NCI-H510A (cell line): ENCODE results near the gene BABAM1.

ENCODE experiments used
- DNase-seq: peaks from one replicate; lab custom pipeline; 2025; lab: John Stamatoyannopoulos, UW

The BABAM1 gene

GRCh38 chr19:17303940-17304267 is 36.7 kb downstream of the BABAM1 start:
- DNase-seq, result no peak

- DNase-seq, result no peak
These were observed 37.4 kb downstream of the BABAM1 start for GRCh38 chr19:17304386-17305215.

GRCh38 chr19:17305216-17305516 is 37.9 kb downstream of the BABAM1 start:
- DNase-seq, result no peak

GRCh38 chr19:17305517-17306284 is 38.5 kb downstream of the BABAM1 start, which contains the start of gene MRPL34:
TSS of gene MRPL34 (plus strand) at chr19:17305872. CDS start at chr19:17305893, 21 bp downstream.
- DNase-seq, result peak; percentile 100

GRCh38 chr19:17306285-17306714 is 39.1 kb downstream of the BABAM1 start:
- DNase-seq, result no peak

- DNase-seq, result no peak
These were observed 40.7 kb downstream of the BABAM1 start for GRCh38 chr19:17307876-17308377.

GRCh38 chr19:17309198-17309964 is 42.1 kb downstream of the BABAM1 start, which contains the start of gene DDA1:
TSS of gene DDA1 (plus strand) at chr19:17309563. CDS start at chr19:17309655, 92 bp downstream.
- peak; percentile 99 for DNase-seq

GRCh38 chr19:17309965-17310461 is 42.8 kb downstream of the BABAM1 start:
- no peak for DNase-seq

- no peak for DNase-seq
These were observed 44.4 kb downstream of the BABAM1 start for GRCh38 chr19:17311455-17312188.

GRCh38 chr19:17312189-17313113 is 45.2 kb downstream of the BABAM1 start:
- no peak for DNase-seq

GRCh38 chr19:17314007-17314593 is 46.9 kb downstream of the BABAM1 start:
- no peak for DNase-seq

GRCh38 chr19:17318966-17319365 is 51.7 kb downstream of the BABAM1 start:
- DNase-seq, result no peak

GRCh38 chr19:17319473-17320238 is 52.4 kb downstream of the BABAM1 start:
- no peak for DNase-seq

GRCh38 chr19:17320435-17320834 is 53.2 kb downstream of the BABAM1 start:
- DNase-seq, result no peak

- no peak for DNase-seq
These were observed 54.6 kb downstream of the BABAM1 start for GRCh38 chr19:17321655-17322489.

GRCh38 chr19:17322854-17323253 is 55.6 kb downstream of the BABAM1 start:
- DNase-seq, result no peak

- DNase-seq, result no peak
These were observed 56.2 kb downstream of the BABAM1 start for GRCh38 chr19:17323300-17323963.

GRCh38 chr19:17323964-17324332 is 56.7 kb downstream of the BABAM1 start:
- no peak for DNase-seq
